ENCODE results near the gene MYO5C. TPM values are rescaled to one million over a fixed set of nuclear protein-coding genes. Genes with fewer than 3 reads are reported as not detected.

Gene MYO5C
- total and polyA plus RNA-seq, 2 of the 4 experiments (the other 2 are of a cell fraction) = under 0.01 to 0.03 TPM

DNA sequence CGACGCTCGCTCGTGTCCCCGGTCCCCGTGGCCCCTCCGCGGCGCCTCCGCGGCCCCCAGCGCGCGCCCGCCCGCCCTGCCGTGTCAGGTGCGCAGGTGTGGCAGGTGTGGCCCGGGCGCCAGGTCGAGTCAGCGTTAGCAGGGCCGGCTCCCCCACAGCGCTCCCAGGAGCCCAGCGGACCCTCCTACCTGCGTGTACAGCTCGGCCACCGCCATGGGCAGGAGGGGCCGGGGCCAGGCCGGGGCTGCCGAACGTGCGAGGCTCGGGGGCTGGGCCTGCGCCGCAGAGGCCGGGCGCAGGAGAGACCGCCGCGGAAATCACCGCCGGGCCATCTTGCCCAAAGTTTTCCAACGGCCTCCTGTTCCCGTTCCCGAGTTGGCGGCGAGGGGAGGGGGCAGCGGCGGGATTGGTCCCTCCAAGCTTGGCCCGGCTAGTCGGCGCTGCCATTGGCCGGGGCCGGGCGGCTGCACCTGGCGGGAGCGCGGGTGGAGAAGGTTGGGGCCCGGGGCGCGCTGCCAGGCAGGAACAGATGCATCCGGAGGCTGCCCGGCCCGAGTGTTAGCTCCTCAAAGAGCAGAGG lies at the start of gene MYO5C (continued):
- TF ChIP-seq CHD1 (IDR thresholded peaks at IDR 0.05; ENCODE audit: low read depth, low read length) (no peak), SMC3 (IDR thresholded peaks at IDR 0.05; ENCODE audit: low read depth, low read length) (no peak), CTCF (conservative IDR thresholded peaks at IDR 0.05; ENCODE audit: low read depth, low read length) (no peak), POLR2A (IDR thresholded peaks at IDR 0.05; ENCODE audit: low read depth, low read length) (no peak), NFE2L2 (IDR thresholded peaks at IDR 0.05; ENCODE audit: low read depth, low read length) (no peak)

GRCh38 chr15:52344592-52344991 lies 49.0 kb upstream of the MYO5C start:
- intact Hi-C loops (cut with micrococcal nuclease) (no loop called here), dilution Hi-C loops (cut with HindIII; ENCODE audit: low sequenced_read_pairs, unreplicated experiment) (no loop called here), in situ Hi-C loops (cut with MboI; ENCODE audit: low sequenced_read_pairs) (no loop called here)
- H2BK15ac ChIP-seq (ENCODE audit: low read depth, low read length) = no peak overlapping the region
- no peak overlapping the region for H3K56ac ChIP-seq (ENCODE audit: extremely low read depth, insufficient read depth, low read length)
- no peak overlapping the region for H3K14ac ChIP-seq (replicated peaks; ENCODE audit: low read depth, low read length)
- no peaks in the 10 kb centered on the region for H4K20me1 ChIP-seq (ENCODE audit: insufficient read depth, low read length)
- DNase-seq (no peak), ATAC-seq (ENCODE audit: low read depth) (no peak)
- H3K4ac ChIP-seq (ENCODE audit: low read depth, low read length) = no peak overlapping the region
- no peak overlapping the region for H4K91ac ChIP-seq (ENCODE audit: insufficient read depth, low read depth, low read length)
- no peaks in the 10 kb centered on the region for H3K9me3 ChIP-seq (ENCODE audit: control insufficient read depth, insufficient read depth, low read length)
- no CpG with 5 or more reads among the region's 1 CpG for WGBS, 2 experiments (ENCODE audit: extremely low coverage in 2 of 2, insufficient read length in 1 of 2)
- no peak overlapping the region for H2BK5ac ChIP-seq (ENCODE audit: low read depth, low read length, poor library complexity, severe bottlenecking)
- peaks cover 8% of the 10 kb centered on the region; the same call in 1 of the 2 replicates for H3K9me1 ChIP-seq (ENCODE audit: insufficient read depth, low read length)
- H2BK120ac ChIP-seq (ENCODE audit: low read depth, low read length) = no peak overlapping the region
- no peak overlapping the region for H3K4me3 ChIP-seq (ENCODE audit: insufficient read depth, low read depth, low read length)
- H3K27me3 ChIP-seq (ENCODE audit: control insufficient read depth, insufficient read depth, low read length) = no peaks in the 10 kb centered on the region
- no peaks in the 10 kb centered on the region for H3K79me1 ChIP-seq (ENCODE audit: low read depth in 1 of 2, low read length in 2 of 2)
- TF ChIP-seq, protein P1, sequence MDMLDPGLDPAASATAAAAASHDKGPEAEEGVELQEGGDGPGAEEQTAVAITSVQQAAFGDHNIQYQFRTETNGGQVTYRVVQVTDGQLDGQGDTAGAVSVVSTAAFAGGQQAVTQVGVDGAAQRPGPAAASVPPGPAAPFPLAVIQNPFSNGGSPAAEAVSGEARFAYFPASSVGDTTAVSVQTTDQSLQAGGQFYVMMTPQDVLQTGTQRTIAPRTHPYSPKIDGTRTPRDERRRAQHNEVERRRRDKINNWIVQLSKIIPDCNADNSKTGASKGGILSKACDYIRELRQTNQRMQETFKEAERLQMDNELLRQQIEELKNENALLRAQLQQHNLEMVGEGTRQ (IDR thresholded peaks at IDR 0.05; ENCODE audit: low read depth, low read length) = no peak
- TF ChIP-seq NFE2L2 (IDR thresholded peaks at IDR 0.05; ENCODE audit: low read depth, low read length) (no peak), CHD1 (IDR thresholded peaks at IDR 0.05; ENCODE audit: low read depth, low read length) (no peak), BHLHE40 (IDR thresholded peaks at IDR 0.05; ENCODE audit: low read depth, low read length) (no peak), MAFK (IDR thresholded peaks at IDR 0.05; ENCODE audit: low read depth, low read length) (no peak), FOS (IDR thresholded peaks at IDR 0.05; ENCODE audit: low read depth, low read length) (no peak), RCOR1 (IDR thresholded peaks at IDR 0.05; ENCODE audit: insufficient replicate concordance, low read length) (no peak), MAZ (IDR thresholded peaks at IDR 0.05; ENCODE audit: borderline replicate concordance, low read depth, low read length) (no peak), CEBPB (IDR thresholded peaks at IDR 0.05; ENCODE audit: low read depth, low read length) (no peak), MXI1 (IDR thresholded peaks at IDR 0.05; ENCODE audit: borderline replicate concordance, low read depth, low read length) (no peak), SMC3 (IDR thresholded peaks at IDR 0.05; ENCODE audit: low read depth, low read length) (no peak)
- CTCF ChIA-PET = no interaction called here
- no peak overlapping the region for H4K5ac ChIP-seq (ENCODE audit: low read depth, low read length)
- no TSS peak for BruUV-seq (replicated peaks)
- H2BK20ac ChIP-seq (ENCODE audit: low read depth, low read length) = no peak overlapping the region
- POLR2A ChIA-PET (ENCODE audit: unreplicated experiment) = no interaction called here
- H3K27ac ChIP-seq (ENCODE audit: insufficient read depth, low read length) = no peak overlapping the region
- H3K18ac ChIP-seq (ENCODE audit: low read depth, low read length) = no peak overlapping the region
- no peak overlapping the region for H3K23ac ChIP-seq (ENCODE audit: low read depth, low read length)
- peaks cover 4% of the 10 kb centered on the region for H3K4me1 ChIP-seq (ENCODE audit: control insufficient read depth, insufficient read depth, low read length)
- H3K36me3 ChIP-seq (ENCODE audit: control insufficient read depth, insufficient read depth, low read length) = peaks cover 3% of the 10 kb centered on the region
- H2AK5ac ChIP-seq (ENCODE audit: low read depth, low read length) = no peak overlapping the region
- H3K9ac ChIP-seq (ENCODE audit: low read depth, low read length) = no peak overlapping the region
- no peak overlapping the region for H2AK9ac ChIP-seq (replicated peaks; ENCODE audit: low read depth, low read length, poor library complexity)
- H4K8ac ChIP-seq (ENCODE audit: low read depth in 2 of 2, low read length in 2 of 2) = no peak overlapping the region
- H3K4me2 ChIP-seq (ENCODE audit: low read depth, low read length) = no peak overlapping the region
- no peak overlapping the region for H2AFZ ChIP-seq (replicated peaks; ENCODE audit: low read length, poor library complexity)
